IPS-18a (cell line): ENCODE measurements around the gene TSPAN31.
A peak's percentile ranks its signal among the peaks of the same experiment; 100 is the strongest.
"Not testable (repeated sequence)": the region's sequence is repeated elsewhere in the genome, so short reads cannot be mapped to it uniquely, and the experiment has no call there.

Source experiments
- H3K27ac ChIP-seq: one replicate; pipeline ENCODE4 v1.5.1; 2013; ENCODE audit warnings: low read length
- H3K27me3 ChIP-seq: one replicate; pipeline ENCODE4 v1.6.1; 2013; ENCODE audit warnings: mild to moderate bottlenecking, low read length; ENCODE audit not compliant: control insufficient read depth, insufficient read depth
- H3K36me3 ChIP-seq: one replicate; pipeline ENCODE4 v1.6.1; 2013; ENCODE audit warnings: low read depth, low read length; ENCODE audit not compliant: control insufficient read depth
- H3K4me1 ChIP-seq: one replicate; pipeline ENCODE4 v1.6.1; 2013; ENCODE audit warnings: low read depth, low read length; ENCODE audit not compliant: control insufficient read depth
- H3K4me3 ChIP-seq: one replicate; pipeline ENCODE4 v1.5.1; 2013; ENCODE audit warnings: low read length
- H3K9ac ChIP-seq: one replicate; pipeline ENCODE4 v1.6.1; 2013; ENCODE audit warnings: mild to moderate bottlenecking, low read length, moderate library complexity
- H3K9me3 ChIP-seq: one replicate; pipeline ENCODE4 v1.6.1; 2013; ENCODE audit warnings: low read depth, low read length; ENCODE audit not compliant: control insufficient read depth

Gene TSPAN31

GRCh38 chr12:57766464-57767304, 21.8 kb downstream of the TSPAN31 start, which contains the start of gene CYP27B1:
Gene CYP27B1, minus strand, starts transcription at chr12:57767078. Its CDS starts 37 bp downstream, at chr12:57767041.
- peaks cover 26% of the 10 kb centered on the region for H3K36me3 ChIP-seq
- H3K9ac ChIP-seq, result peak within 1 kb of the TSS; percentile 19
- H3K9me3 ChIP-seq, result no peaks in the 10 kb centered on the region
- peaks cover 55% of the 10 kb centered on the region for H3K27me3 ChIP-seq
- peak within 1 kb of the TSS; percentile 58 for H3K4me3 ChIP-seq
- peaks cover 17% of the 10 kb centered on the region for H3K4me1 ChIP-seq
- H3K27ac ChIP-seq, result no peak within 1 kb of the TSS

GRCh38 chr12:57767305-57767698, 22.5 kb downstream of the TSPAN31 start:
- Histone ChIP-seq H3K36me3 (peaks cover 26% of the 10 kb centered on the region), H3K27me3 (peaks cover 55% of the 10 kb centered on the region), H3K4me1 (peaks cover 17% of the 10 kb centered on the region), H3K27ac (no peak overlapping the region), H3K4me3 (peak overlapping the region; percentile 58), H3K9me3 (no peaks in the 10 kb centered on the region), H3K9ac (no peak overlapping the region)

- Histone ChIP-seq H3K9me3 (no peaks in the 10 kb centered on the region), H3K36me3 (peaks cover 26% of the 10 kb centered on the region), H3K4me1 (peaks cover 17% of the 10 kb centered on the region), H3K9ac (no peak overlapping the region), H3K4me3 (no peak overlapping the region), H3K27me3 (peaks cover 51% of the 10 kb centered on the region), H3K27ac (no peak overlapping the region)
Measured at GRCh38 chr12:57767876-57768275, 23.0 kb downstream of the TSPAN31 start.

GRCh38 chr12:57769594-57769993, 24.8 kb downstream of the TSPAN31 start:
- H3K4me1 ChIP-seq, result peaks cover 17% of the 10 kb centered on the region
- no peak overlapping the region for H3K4me3 ChIP-seq
- no peak overlapping the region for H3K9ac ChIP-seq
- H3K36me3 ChIP-seq, result peaks cover 26% of the 10 kb centered on the region
- no peak overlapping the region for H3K27ac ChIP-seq
- no peaks in the 10 kb centered on the region for H3K9me3 ChIP-seq
- peaks cover 41% of the 10 kb centered on the region for H3K27me3 ChIP-seq

GRCh38 chr12:57770734-57771133, 25.9 kb downstream of the TSPAN31 start:
- no peaks in the 10 kb centered on the region for H3K9me3 ChIP-seq
- no peak overlapping the region for H3K4me3 ChIP-seq
- peaks cover 26% of the 10 kb centered on the region for H3K36me3 ChIP-seq
- H3K4me1 ChIP-seq, result peaks cover 17% of the 10 kb centered on the region
- H3K9ac ChIP-seq, result no peak overlapping the region
- H3K27me3 ChIP-seq, result peaks cover 30% of the 10 kb centered on the region
- H3K27ac ChIP-seq, result no peak overlapping the region

GRCh38 chr12:57771236-57771872, 26.5 kb downstream of the TSPAN31 start:
- peaks cover 24% of the 10 kb centered on the region for H3K27me3 ChIP-seq
- peaks cover 13% of the 10 kb centered on the region for H3K4me1 ChIP-seq
- H3K4me3 ChIP-seq, result peak overlapping the region; percentile 89
- peak overlapping the region; percentile 96 for H3K9ac ChIP-seq
- H3K9me3 ChIP-seq, result no peaks in the 10 kb centered on the region
- H3K36me3 ChIP-seq, result peaks cover 26% of the 10 kb centered on the region
- peak overlapping the region; percentile 96 for H3K27ac ChIP-seq

GRCh38 chr12:57771873-57772428, 27.1 kb downstream of the TSPAN31 start, which contains the start of gene METTL1:
Gene METTL1, minus strand, starts transcription at chr12:57772105. Its CDS starts 22 bp downstream, at chr12:57772083.
- H3K4me3 ChIP-seq, result peak within 1 kb of the TSS; percentile 89
- H3K9ac ChIP-seq, result peak within 1 kb of the TSS; percentile 96
- peaks cover 26% of the 10 kb centered on the region for H3K36me3 ChIP-seq
- peaks cover 7% of the 10 kb centered on the region for H3K4me1 ChIP-seq
- no peaks in the 10 kb centered on the region for H3K9me3 ChIP-seq
- H3K27me3 ChIP-seq, result peaks cover 18% of the 10 kb centered on the region
- peak within 1 kb of the TSS; percentile 96 for H3K27ac ChIP-seq

- Histone ChIP-seq H3K4me1 (no peaks in the 10 kb centered on the region), H3K9ac (peak within 1 kb of the TSS; percentile 96), H3K27me3 (peaks cover 10% of the 10 kb centered on the region), H3K4me3 (peak within 1 kb of the TSS; percentile 89), H3K9me3 (no peaks in the 10 kb centered on the region), H3K27ac (peak within 1 kb of the TSS; percentile 96), H3K36me3 (peaks cover 26% of the 10 kb centered on the region)
Measured at GRCh38 chr12:57772429-57773322, 27.8 kb downstream of the TSPAN31 start, which contains the start of gene EEF1AKMT3. Gene EEF1AKMT3, plus strand, starts transcription at chr12:57772614. Its CDS starts 111 bp downstream, at chr12:57772725.

- H3K9me3 ChIP-seq, H3K27me3 ChIP-seq, H3K4me1 ChIP-seq, H3K9ac ChIP-seq, H3K4me3 ChIP-seq, H3K27ac ChIP-seq: not testable (repeated sequence)
- peaks cover 12% of the 10 kb centered on the region for H3K36me3 ChIP-seq
Measured at GRCh38 chr12:57774634-57775033, 29.8 kb downstream of the TSPAN31 start.

GRCh38 chr12:57775044-57775443, 30.2 kb downstream of the TSPAN31 start:
- H3K9me3 ChIP-seq, result no peaks in the 10 kb centered on the region
- H3K36me3 ChIP-seq, result peaks cover 8% of the 10 kb centered on the region
- no peak overlapping the region for H3K4me3 ChIP-seq
- no peak overlapping the region for H3K27ac ChIP-seq
- H3K4me1 ChIP-seq, result no peaks in the 10 kb centered on the region
- H3K27me3 ChIP-seq, result peaks cover 8% of the 10 kb centered on the region
- no peak overlapping the region for H3K9ac ChIP-seq
